GM21619 (cell line): ENCODE data around the gene SIRPB2.

ENCODE experiments used
- ATAC-seq: cut with Tn5 transposase; IDR thresholded peaks from one replicate; pipeline ENCODE4 v1.9.1; 2021; ENCODE audit not compliant: unreplicated experiment

Gene SIRPB2

DNA sequence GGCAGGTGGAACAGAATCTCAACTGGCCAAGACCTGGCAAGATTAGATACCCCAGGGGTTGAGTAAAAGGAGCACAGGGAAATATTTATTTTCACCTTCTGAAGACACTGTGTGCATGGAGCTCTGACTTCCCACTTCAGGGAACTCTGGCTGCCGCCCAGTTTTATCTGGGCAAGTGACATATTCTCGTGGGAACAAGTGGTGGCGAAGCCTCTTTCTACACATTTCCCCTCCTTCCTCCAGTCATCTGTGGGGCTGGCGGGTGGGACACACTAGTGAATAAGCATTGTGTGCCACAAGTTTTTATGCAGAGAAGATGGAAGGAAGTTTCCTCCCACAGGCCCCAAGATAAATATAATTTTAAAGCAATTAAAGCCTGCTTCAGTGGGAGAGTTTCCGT, 48.1 kb downstream of the SIRPB2 start:
- ATAC-seq = no peak

DNA sequence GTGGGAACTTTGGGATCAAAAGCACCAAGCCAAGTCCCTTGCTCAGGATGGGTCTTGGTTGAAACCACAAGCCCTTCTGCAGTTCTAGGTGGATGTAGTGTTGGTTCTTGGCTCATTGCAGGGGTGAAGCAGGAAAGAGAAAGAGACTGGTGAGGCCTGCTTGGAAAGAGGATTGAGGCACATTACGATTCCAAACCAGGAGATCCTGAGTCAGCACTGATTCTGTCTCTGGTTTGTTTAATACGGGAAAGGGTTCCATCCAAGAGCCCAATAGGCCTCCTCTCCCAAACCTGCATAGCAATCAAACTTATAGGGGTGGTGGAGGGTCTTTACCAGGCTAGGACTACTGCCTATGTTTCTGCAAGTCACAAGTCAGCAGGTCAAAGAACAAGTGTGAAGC, 48.9 kb downstream of the SIRPB2 start:
- no peak for ATAC-seq

DNA sequence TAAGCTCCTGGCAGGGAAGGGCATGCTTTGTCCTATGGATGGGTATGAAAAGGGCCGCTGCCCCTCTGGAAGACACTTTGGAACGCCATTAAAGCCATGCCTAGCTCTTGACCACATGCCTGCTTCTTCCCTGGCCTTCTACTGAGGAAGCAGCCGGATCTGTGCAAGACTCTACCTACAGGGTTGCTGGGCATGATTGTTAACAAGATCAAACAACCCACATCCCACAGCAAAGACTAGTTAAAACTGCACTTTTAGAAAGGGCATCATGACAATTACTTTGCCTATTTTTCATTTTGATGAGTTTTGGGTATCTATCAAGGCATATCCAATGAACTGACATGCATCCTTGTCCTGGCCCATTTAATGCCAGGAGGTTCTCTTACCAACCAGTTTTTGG, 50.1 kb downstream of the SIRPB2 start:
- ATAC-seq = no peak

DNA sequence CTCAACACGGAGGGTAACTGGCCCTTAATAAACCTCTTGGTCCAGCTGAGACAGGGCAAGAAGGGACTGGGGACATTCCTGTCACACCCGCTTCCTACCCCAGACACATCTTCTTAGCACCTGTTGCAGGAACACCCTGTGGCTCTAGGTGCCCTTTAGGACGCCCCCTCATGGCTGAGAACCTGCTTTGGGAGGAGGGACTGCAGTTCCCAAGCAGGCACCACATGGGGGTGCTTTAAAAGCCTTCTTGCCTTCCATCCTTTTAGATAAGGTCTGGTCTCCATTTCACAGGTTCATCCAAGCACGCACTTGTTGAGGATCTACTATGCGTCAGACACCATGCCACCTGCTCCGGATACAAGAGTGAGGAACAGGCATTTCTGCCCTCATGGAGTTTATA, 51.2 kb downstream of the SIRPB2 start:
- ATAC-seq = no peak

DNA sequence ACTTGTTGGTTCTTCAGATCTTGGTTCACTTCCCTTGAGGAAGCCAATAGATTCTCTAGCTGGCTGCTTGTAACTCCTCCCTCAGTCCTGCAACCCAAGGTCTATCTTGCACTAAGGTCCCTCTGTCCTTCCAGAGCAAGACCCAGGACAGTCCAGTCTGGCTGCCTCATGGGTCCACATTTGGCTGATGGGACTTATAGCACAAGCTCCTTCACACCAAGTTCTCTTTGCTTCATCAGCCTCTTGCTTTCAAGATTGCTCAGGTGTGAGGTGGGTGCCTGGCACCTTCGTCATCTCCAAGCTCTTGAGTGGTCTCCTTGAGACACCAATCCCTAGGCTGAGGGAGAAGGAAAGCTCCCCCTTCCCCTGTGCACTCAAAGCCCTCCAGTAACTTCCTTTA, 52.9 kb downstream of the SIRPB2 start:
- ATAC-seq = no peak

DNA sequence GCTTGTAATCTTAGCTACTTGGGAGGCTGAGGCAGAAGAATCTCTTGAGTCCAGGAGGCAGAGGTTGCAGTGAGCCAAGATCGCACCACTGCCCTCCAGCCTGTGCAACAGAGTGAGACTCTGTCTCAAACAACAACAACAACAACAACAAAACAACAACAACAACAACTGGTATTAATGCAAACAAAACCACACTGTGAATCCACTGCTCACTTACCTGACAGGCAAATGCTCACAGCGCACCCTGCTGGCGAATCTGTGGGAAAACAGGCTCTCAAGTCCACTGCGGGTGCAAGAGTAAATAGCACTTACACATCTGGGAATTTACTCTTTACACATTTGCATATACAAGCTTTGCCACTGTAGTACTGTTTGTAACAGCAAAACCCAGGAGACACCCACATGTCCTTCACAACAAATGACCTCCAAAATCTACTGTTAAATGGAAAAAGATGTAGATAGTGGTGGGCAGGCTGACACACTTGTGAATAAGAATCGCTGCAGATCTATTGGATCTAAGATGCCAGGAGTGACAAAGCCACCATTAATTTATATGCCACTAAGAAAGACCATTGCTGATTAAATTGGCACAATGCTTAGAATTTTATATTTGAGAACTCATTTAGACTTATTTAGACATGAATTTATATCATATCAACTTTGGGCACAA, 53.9 kb downstream of the SIRPB2 start:
- peak; percentile 49 for ATAC-seq

DNA sequence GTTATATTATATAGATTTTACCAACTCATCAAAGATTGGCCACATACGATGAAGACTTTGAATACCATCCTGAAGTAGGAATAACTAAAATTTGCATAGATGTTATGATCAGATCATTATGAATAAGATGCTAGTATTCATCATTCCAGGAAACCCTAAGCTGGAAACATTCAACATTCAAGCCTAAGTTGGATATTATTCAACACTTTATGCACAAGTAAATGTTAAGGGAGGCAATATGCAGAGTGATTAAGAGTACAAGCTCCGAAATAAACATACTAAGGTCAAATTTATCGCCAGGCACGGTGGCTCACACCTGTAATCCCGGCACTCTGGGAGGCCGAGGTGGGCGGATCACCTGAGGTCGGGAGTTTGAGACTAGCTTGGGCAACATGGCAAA, 55.0 kb downstream of the SIRPB2 start:
- ATAC-seq = no peak

DNA sequence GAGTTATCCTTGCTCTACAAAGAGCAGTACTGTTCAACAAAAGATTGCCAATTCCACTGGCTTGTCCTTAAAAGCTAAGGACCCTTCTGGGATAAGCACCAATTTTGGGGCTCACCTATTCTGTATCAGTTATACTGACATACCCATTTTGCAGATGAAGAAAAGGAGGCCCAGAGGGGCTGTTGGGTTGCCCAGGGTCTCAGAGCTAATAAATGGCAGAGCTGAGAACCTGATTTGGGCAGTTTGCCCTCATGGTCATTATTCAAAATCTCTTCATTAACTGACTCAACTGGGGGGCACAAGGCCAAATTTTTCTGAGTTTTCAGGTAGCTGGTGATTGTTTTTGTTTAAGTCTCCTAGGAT, 55.9 kb downstream of the SIRPB2 start:
- no peak for ATAC-seq

DNA sequence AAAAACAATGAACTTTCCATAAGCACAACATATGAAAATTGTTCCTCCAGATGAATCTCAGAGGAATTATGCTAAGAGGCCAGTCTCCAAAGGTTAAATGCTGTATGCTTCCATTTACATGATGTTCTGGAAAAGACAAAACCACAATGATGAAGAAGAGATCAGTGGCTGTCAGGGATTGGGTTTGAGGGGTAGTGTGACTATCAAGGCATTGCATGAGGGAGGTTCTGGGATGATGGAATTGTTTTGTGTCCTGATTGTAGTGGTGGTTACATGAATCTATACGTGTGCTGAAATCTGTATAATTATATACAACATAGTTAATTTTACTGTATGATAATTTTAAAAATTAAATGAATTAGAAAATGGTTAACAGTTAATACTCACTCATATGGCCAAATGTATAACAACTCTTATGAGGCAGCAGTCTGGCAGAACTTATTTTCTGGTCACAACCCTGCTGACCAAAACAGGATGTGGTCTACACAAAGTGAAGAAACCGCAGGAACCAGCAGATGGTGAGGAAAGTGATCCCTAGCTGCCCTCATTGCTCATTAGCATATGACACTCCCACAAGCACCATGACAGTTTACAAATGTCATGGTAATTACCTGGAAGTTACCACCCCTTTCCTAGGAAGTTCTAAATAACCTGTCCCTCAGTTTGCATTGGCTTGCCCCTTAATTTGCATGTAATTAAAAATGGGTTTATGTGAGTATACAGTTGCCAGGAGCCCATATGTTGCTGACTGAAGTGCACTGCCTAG, 56.5 kb downstream of the SIRPB2 start:
- ATAC-seq = peak; percentile 90

DNA sequence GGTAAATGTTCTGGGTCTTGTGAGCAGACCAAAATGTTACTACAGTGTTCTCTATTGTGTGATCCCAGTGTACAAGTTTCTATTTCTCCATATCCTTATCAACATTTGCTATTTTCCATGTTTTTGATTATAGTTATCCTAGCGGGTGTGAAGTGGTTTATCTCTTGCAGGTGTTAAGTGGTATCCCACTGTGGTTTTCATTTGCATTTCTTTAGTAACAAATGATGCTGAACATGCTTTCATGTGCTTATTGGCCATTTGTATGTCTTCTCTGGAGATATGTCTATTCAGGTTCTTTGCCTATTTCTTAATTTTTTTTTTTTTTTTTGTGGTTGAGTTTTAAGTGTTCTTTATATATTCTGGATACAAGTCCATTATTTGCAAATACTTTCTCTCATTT, 60.1 kb downstream of the SIRPB2 start:
- ATAC-seq = no peak

DNA sequence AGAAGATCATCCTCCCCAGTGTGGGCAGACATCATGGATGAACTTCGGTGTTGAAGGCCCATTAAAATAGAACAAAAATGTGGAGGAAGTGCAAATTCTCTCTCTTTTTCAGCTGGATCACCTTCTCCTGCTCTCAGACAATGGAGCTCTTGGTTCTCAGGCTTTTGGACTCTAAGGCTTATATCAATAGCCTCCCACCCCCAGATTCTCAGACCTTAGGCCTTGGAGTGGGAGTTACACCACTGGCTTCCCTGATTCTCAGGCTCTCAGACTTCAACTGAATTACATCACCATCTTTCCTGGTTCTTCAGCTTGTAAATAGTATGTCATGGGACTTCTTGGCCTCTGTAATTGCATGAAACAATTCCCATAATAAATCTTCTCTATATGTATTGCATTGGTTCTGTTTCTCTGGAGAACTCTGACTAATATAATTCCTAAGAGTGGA, 61.2 kb downstream of the SIRPB2 start:
- ATAC-seq = no peak

DNA sequence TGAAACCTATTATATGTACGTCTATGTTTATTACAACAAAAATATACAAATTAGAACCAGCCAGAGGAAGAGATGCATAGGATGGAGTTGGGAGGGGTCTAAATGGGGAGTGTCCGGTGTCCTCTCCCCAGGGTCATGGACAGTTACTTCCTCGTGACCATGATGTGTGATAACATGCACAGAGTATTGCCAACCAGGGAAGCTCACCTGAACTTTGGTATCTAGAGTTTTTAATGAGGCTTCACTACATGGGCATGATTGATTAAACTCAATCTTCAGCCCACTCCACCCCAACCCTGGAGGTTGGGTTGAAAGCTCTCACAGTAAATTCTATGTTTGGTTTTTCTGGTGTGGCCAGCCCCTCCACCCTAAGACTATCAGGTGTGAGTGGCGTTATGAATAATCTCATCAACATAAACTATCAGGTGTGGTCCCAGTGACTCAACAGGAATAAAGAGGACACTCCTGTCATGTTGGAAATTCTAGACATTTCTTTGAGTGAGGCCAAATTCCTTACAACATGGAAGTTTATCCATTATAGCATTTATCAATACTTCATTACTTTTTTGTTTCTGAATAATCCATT, 62.0 kb downstream of the SIRPB2 start:
- ATAC-seq = no peak

DNA sequence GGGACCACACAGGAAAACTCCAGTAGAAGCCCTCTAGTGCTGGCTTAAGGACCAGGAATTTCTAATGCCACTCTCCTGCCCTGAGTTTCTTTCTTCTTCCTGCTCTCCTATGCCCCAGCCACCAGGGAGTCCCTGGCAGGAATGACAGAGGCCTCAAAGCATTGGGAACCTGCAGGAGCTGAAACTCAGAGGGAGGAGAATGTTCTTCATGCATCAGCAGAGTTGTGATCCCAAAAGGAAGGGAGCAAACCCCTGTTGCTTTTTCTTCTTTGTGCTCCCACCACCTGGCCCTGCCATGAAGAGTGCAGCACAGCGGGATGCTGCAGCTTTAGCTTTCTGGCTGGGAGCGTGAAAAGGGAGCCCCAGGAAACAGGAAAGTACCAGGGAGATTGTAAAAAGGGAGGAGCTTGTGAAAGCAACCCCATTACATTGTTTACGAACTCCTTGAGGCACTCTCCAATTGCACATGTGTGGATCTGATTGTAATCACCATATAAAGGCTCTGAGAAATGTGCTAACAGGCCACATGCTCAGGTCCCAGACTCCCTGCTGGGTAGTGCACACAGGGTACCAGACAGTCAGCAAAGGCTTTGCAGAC, 63.7 kb downstream of the SIRPB2 start:
- no peak for ATAC-seq

DNA sequence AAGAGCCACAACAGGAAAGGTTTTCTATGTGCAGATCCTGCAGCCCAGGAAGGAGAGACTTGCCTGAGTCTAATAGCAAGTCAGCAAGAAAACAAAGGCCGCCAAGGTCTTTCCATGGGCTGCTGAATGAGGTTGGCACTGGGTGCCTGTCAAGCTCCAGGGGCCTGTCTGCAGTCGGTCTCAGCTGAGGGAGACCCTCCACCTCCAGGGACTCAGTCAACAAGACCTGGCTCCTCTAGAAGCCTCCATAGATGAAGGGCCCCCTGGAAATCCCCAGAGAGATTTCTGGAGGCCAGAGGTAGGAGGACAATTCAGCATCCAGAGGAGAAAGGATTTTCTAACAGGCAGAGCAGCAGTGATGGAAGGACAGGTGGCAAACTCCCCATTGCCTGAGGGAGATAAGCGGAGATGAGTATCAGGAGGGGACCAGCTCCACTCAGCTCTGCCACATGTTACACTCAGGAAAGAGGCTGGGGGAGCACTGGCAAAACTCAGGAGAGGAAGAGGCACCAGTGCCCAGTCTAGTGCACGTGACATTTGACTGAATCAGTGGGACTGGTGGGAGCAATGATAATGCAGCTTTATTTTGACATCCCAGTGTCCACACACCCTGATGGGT, 64.9 kb downstream of the SIRPB2 start:
- no peak for ATAC-seq
